GM12878 (cell line): Measurements from ENCODE around the gene TOM1L2. TPM values are rescaled to one million over a fixed set of nuclear protein-coding genes. Genes with fewer than 3 reads are reported as not detected.

Source experiments
- ATAC-seq: fragments of 200-7000 bp; cut with Tn5 transposase; 3 replicates; pipeline ENCODE4 v1.9.1; 2020; ENCODE audit warnings: mild to moderate bottlenecking, moderate library complexity
- BruUV-seq: library from RNA; stranded (reverse); fragments of 400-500 nt; replicated peaks from 2 replicates; lab custom pipeline; 2021; lab: Mats Ljungman, UMichigan
- CTCF ChIA-PET: fragments of 300-600 bp; sonication (Branson Sonifier 250); formaldehyde crosslinking; extraction: SDS; loops from one replicate; lab custom pipeline; 2021; ENCODE audit warnings: inconsistent platforms; lab: Yijun Ruan, JAX
- POLR2A ChIA-PET: fragments of 350-600 bp; formaldehyde crosslinking; extraction: SDS; loops from one replicate; lab custom pipeline; 2021; ENCODE audit warnings: inconsistent platforms; lab: Charles Lee
- RAD21 ChIA-PET: fragments of 300-600 bp; sonication (Branson Sonifier 250); formaldehyde crosslinking; loops from one replicate; lab custom pipeline; 2023; ENCODE audit warnings: antibody characterized with exemption; ENCODE audit not compliant: unreplicated experiment; lab: Charles Lee
- SMC1A ChIA-PET: fragments of 300-600 bp; sonication (Branson Sonifier 250); formaldehyde crosslinking; loops from one replicate; lab custom pipeline; 2023; ENCODE audit not compliant: unreplicated experiment, uncharacterized antibody; lab: Charles Lee
- DNase-seq: peaks from one replicate; pipeline ENCODE4 v3.0.0-alpha.2; 2011; ENCODE audit warnings: low read depth, low spot score
- FAIRE-seq: peaks from 3 replicates; lab custom pipeline; 2011; peaks lifted over from hg19 to GRCh38; lab: Jason Lieb, UNC
- H2AFZ ChIP-seq: 2 replicates; pipeline ENCODE4 v1.6.0; 2011; ENCODE audit warnings: low read depth, low read length, control low read depth; ENCODE audit not compliant: control insufficient read depth
- H3K27ac ChIP-seq: 2 replicates; pipeline ENCODE4 v1.5.1; 2011; ENCODE audit warnings: control low read depth; ENCODE audit not compliant: control insufficient read depth, insufficient read depth
- H3K27me3 ChIP-seq, 2 experiments: replicated peaks in 1 of 2; 2 replicates each; pipeline versions ENCODE4 v1.6.0 to v1.6.1; 2011; ENCODE audit warnings: low read length in 1 of 2; ENCODE audit not compliant: control insufficient read depth in 2 of 2, insufficient read depth in 2 of 2
- H3K36me3 ChIP-seq, 2 experiments: 2 replicates each; pipeline ENCODE4 v1.5.1; 2011; ENCODE audit warnings: low read length in 1 of 2; ENCODE audit not compliant: control insufficient read depth in 2 of 2, insufficient read depth in 2 of 2
- H3K4me1 ChIP-seq: 2 replicates; pipeline ENCODE4 v1.6.1; 2011; ENCODE audit warnings: mild to moderate bottlenecking, low read length, moderate library complexity, mixed read lengths; ENCODE audit not compliant: control insufficient read depth, insufficient read depth
- H3K4me2 ChIP-seq: 2 replicates; pipeline ENCODE4 v1.6.0; 2011; ENCODE audit warnings: control low read depth; ENCODE audit not compliant: control insufficient read depth, insufficient read depth
- H3K4me3 ChIP-seq: fragments of 200-600 bp; sonication (generic); 2 replicates; pipeline ENCODE4 v1.5.1; 2016
- H3K79me2 ChIP-seq: 2 replicates; pipeline ENCODE4 v1.6.0; 2011; ENCODE audit warnings: low read length; ENCODE audit not compliant: control insufficient read depth, insufficient read depth
- H3K9ac ChIP-seq: 2 replicates; pipeline ENCODE4 v1.8.0; 2011; ENCODE audit warnings: low read length, control low read depth, mixed read lengths; ENCODE audit not compliant: control insufficient read depth, insufficient read depth
- H3K9me3 ChIP-seq: replicated peaks from 3 replicates; pipeline ENCODE4 v1.5.1; 2011; ENCODE audit warnings: mild to moderate bottlenecking, low read length; ENCODE audit not compliant: control insufficient read depth, insufficient read depth
- H4K20me1 ChIP-seq: 2 replicates; pipeline ENCODE4 v1.6.0; 2011; ENCODE audit not compliant: control insufficient read depth, insufficient read depth
- EP300 ChIP-seq, 2 experiments: fragments of 150-350 bp in 1 of 2; IDR thresholded peaks; 2 replicates each; pipeline ENCODE4 v1.6.1; 2011 to 2012; ENCODE audit warnings: low read depth in 2 of 2, low read length in 2 of 2, borderline replicate concordance in 1 of 2, improper control_type of control experiment in 1 of 2, inconsistent platforms in 1 of 2; ENCODE audit not compliant: control insufficient read depth in 1 of 2
- IKZF2 ChIP-seq, 2 experiments: fragments of 450-650 bp; IDR thresholded peaks; 2 replicates each; pipeline ENCODE4 v1.6.1; 2017; ENCODE audit warnings: mild to moderate bottlenecking in 2 of 2, moderate library complexity in 2 of 2
- STAT3 ChIP-seq: IDR thresholded peaks from 2 replicates; pipeline ENCODE4 v1.6.1; 2011; ENCODE audit warnings: low read depth, low read length, improper control_type of control experiment
- WGBS: methylation state at CpG from one replicate; pipeline ENCODE4 v1.1.6; 2016; ENCODE audit warnings: low lambda C conversion rate; ENCODE audit not compliant: insufficient replicate concordance, insufficient coverage; ENCODE audit errors: missing lambda C conversion rate; 5-methylcytosine and 5-hydroxymethylcytosine counted together
- in situ Hi-C: fragments of 300-500 bp; cut with MboI; formaldehyde crosslinking; loops from 9 replicates; pipeline ENCODE4 v1.14.3; 2018; ENCODE audit warnings: mixed read lengths
- intact Hi-C: fragments of 100-400 bp; cut with micrococcal nuclease; formaldehyde crosslinking; loops from one replicate; pipeline ENCODE4 v1.14.2; 2022; ENCODE audit not compliant: unreplicated experiment
- polyA plus RNA-seq, 11 experiments: library from polyadenylated mRNA; depleted of rRNA in 4 of 11; unstranded in 6 of 11; stranded (reverse) in 5 of 11; fragments of >200 nt; fragmentation: Nextera tagmentation in 4 of 11; fragmentation: Illumina TruSeq in 1 of 11; extraction: Ambion mirVana in 4 of 11; extraction: Trizol in 1 of 11; gene quantifications; 1 replicate in 1 of 11; 2 replicates in 10 of 11; pipeline versions ENCODE4 v1.2.1 to v1.2.3, GENCODE V29; 2011 to 2016; ENCODE audit warnings: inconsistent platforms in 2 of 11, missing spikeins in 2 of 11, low read depth in 1 of 11
- total RNA-seq, 4 experiments: library from RNA; depleted of rRNA in 3 of 4; stranded (reverse); fragments of >200 nt in 3 of 4; fragmentation: Illumina TruSeq in 1 of 4; extraction: Trizol in 1 of 4; gene quantifications; 2 replicates each; pipeline versions ENCODE4 v1.2.1 to v1.2.3, GENCODE V29; 2013 to 2021
- TF ChIP-seq, protein P1 (sequence below): fragments of 450-650 bp; IDR thresholded peaks from 2 replicates; pipeline ENCODE4 v1.6.1; 2017; ENCODE audit warnings: mild to moderate bottlenecking, moderate library complexity

TOM1L2 gene
- total and polyA plus RNA-seq, 10 of the 15 experiments (the other 5 are each of a cell fraction or from before 2014, with no cell fraction given), result 0.19 to 19.2 (median 8.1) TPM

DNA sequence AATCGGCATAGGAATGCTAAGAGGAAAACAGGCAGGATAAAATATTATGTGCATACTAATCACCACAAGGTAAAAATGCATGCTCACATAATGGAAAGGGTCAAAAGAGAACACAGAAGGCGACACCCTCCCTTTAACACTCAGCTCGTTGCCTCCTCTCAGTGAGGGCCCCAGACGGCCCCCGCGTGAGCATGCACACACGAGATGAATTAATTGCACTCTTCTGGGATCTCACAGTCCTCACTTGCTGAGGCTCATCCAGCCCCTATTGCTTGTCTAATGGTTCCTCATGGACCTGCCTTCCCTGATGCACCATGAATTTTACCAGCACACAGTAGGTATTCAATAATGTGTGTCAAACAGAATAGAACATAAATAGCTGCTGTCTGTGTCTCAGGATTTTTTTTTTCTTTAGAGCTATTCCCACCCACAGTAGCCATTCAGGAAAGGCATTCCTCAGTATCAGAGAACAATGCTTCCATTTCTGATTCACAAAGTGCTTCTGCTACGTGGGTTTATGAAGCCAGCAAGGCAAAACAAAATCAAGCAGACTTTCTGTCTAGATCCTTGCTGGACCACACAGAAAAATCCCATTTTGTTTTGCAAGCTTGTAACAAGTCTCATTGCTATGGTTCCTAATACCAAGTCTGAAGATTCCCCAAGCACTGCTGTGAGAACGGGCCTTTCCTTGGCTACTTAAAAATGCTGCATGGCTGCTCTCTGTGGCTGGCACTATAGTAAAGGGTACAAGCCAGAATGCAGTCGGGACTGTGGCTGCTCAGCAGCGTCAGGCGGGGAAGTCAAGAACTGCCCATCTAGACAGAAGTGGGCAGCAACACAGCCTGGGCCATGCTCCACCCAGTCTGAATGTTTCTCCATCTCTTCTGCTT, 43.6 kb downstream of the TOM1L2 start:
- WGBS, result 72% methylated on average over 12 of the region's 12 CpGs
- SMC1A ChIA-PET, result interaction anchor here (0.8 to 1.5 kb wide), 3 partner anchors 9 to 31 kb away, joined by 3 to 6 read pairs (median 4); no protein-coding TSS in a partner anchor
- CTCF ChIA-PET, result interaction anchor here (1.2 to 1.9 kb wide), 2 partner anchors 9 to 248 kb away, joined by 3 to 5 read pairs; partner anchors contain the start of gene RAI1
- H3K4me1 ChIP-seq, result no peaks in the 10 kb centered on the region
- H2AFZ ChIP-seq, result no peak overlapping the region
- POLR2A ChIA-PET, result interaction anchor here (0.9 kb wide), 1 partner anchor 9 kb away, joined by 4 read pairs; no protein-coding TSS in a partner anchor
- FAIRE-seq (no peak), ATAC-seq (no peak), DNase-seq (no peak)
- no peaks in the 10 kb centered on the region for H3K79me2 ChIP-seq
- H3K4me2 ChIP-seq, result no peak overlapping the region
- H3K36me3 ChIP-seq, result no peaks in the 10 kb centered on the region
- intact Hi-C loops (no loop called here), in situ Hi-C loops (no loop called here)
- H3K27ac ChIP-seq, result no peak overlapping the region
- H3K4me3 ChIP-seq, result no peak overlapping the region
- RAD21 ChIA-PET, result interaction anchor here (1.2 to 2.3 kb wide), 2 partner anchors 9 to 16 kb away, joined by 6 read pairs; no protein-coding TSS in a partner anchor
- no TSS peak for BruUV-seq
- no peaks in the 10 kb centered on the region for H3K9me3 ChIP-seq
- no peak overlapping the region for H3K9ac ChIP-seq
- no peaks in the 10 kb centered on the region for H4K20me1 ChIP-seq
- no peaks in the 10 kb centered on the region for H3K27me3 ChIP-seq
- TF ChIP-seq EP300 (IDR thresholded peaks at IDR 0.05; ENCODE audit: borderline replicate concordance in 1 of 2, control insufficient read depth in 1 of 2, low read depth in 2 of 2, low read length in 2 of 2) (no peak), IKZF2 (IDR thresholded peaks at IDR 0.05) (no peak), STAT3 (no peak)
- TF ChIP-seq, protein P1, sequence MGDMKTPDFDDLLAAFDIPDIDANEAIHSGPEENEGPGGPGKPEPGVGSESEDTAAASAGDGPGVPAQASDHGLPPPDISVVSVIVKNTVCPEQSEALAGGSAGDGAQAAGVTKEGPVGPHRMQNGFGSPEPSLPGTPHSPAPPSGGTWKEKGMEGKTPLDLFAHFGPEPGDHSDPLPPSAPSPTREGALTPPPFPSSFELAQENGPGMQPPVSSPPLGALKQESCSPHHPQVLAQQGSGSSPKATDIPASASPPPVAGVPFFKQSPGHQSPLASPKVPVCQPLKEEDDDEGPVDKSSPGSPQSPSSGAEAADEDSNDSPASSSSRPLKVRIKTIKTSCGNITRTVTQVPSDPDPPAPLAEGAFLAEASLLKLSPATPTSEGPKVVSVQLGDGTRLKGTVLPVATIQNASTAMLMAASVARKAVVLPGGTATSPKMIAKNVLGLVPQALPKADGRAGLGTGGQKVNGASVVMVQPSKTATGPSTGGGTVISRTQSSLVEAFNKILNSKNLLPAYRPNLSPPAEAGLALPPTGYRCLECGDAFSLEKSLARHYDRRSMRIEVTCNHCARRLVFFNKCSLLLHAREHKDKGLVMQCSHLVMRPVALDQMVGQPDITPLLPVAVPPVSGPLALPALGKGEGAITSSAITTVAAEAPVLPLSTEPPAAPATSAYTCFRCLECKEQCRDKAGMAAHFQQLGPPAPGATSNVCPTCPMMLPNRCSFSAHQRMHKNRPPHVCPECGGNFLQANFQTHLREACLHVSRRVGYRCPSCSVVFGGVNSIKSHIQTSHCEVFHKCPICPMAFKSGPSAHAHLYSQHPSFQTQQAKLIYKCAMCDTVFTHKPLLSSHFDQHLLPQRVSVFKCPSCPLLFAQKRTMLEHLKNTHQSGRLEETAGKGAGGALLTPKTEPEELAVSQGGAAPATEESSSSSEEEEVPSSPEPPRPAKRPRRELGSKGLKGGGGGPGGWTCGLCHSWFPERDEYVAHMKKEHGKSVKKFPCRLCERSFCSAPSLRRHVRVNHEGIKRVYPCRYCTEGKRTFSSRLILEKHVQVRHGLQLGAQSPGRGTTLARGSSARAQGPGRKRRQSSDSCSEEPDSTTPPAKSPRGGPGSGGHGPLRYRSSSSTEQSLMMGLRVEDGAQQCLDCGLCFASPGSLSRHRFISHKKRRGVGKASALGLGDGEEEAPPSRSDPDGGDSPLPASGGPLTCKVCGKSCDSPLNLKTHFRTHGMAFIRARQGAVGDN, result no peak
